Activated naive CD8-positive, alpha-beta T cell (primary cell): ENCODE measurements around the gene FLII.
"Not testable (repeated sequence)": the region's sequence is repeated elsewhere in the genome, so short reads cannot be mapped to it uniquely, and the experiment has no call there.

Source experiments
- H3K27ac Mint-ChIP-seq: one replicate; pipeline ENCODE4 v1.8.0; 2021; ENCODE audit warnings: mixed read lengths
- H3K27me3 Mint-ChIP-seq: one replicate; pipeline ENCODE4 v1.8.0; 2021; ENCODE audit warnings: mixed read lengths
- H3K36me3 Mint-ChIP-seq: one replicate; pipeline ENCODE4 v1.8.0; 2021; ENCODE audit warnings: mixed read lengths
- H3K4me1 Mint-ChIP-seq: one replicate; pipeline ENCODE4 v1.8.0; 2021; ENCODE audit warnings: low read depth, mixed read lengths
- H3K4me3 Mint-ChIP-seq: one replicate; pipeline ENCODE4 v1.8.0; 2021; ENCODE audit warnings: mild to moderate bottlenecking, mixed read lengths
- H3K9me3 Mint-ChIP-seq: one replicate; pipeline ENCODE4 v1.8.0; 2021; ENCODE audit warnings: low read depth, mixed read lengths

Gene FLII

GRCh38 chr17:18258356-18259038 lies at the start of gene FLII:
FLII (minus strand) TSS chr17:18258738; CDS start chr17:18258690, 48 bp downstream.
- Mint-ChIP-seq H3K4me3 (peak within 1 kb of the TSS; percentile 98), H3K4me1 (peaks cover 41% of the 10 kb centered on the region)

GRCh38 chr17:18303206-18303605 lies 44.7 kb upstream of the FLII start:
- not testable (repeated sequence) for H3K36me3 Mint-ChIP-seq, H3K4me1 Mint-ChIP-seq, H3K9me3 Mint-ChIP-seq, H3K4me3 Mint-ChIP-seq, H3K27me3 Mint-ChIP-seq, H3K27ac Mint-ChIP-seq

More at GRCh38 chr17:18258356-18259038, at the start of gene FLII:
- H3K27me3 Mint-ChIP-seq, result no peaks in the 10 kb centered on the region
- peak within 1 kb of the TSS; percentile 93 for H3K27ac Mint-ChIP-seq
- no peaks in the 10 kb centered on the region for H3K9me3 Mint-ChIP-seq
- no peaks in the 10 kb centered on the region for H3K36me3 Mint-ChIP-seq

GRCh38 chr17:18300725-18301480 lies 42.4 kb upstream of the FLII start:
- H3K27me3 Mint-ChIP-seq, result no peaks in the 10 kb centered on the region
- no peak overlapping the region for H3K4me3 Mint-ChIP-seq
- no peaks in the 10 kb centered on the region for H3K4me1 Mint-ChIP-seq
- H3K27ac Mint-ChIP-seq, result no peak overlapping the region
- H3K9me3 Mint-ChIP-seq, result no peaks in the 10 kb centered on the region
- H3K36me3 Mint-ChIP-seq, result peaks cover 8% of the 10 kb centered on the region

GRCh38 chr17:18298061-18298460 lies 39.5 kb upstream of the FLII start:
- H3K36me3 Mint-ChIP-seq, result peaks cover 11% of the 10 kb centered on the region
- H3K9me3 Mint-ChIP-seq, H3K27ac Mint-ChIP-seq, H3K4me1 Mint-ChIP-seq, H3K27me3 Mint-ChIP-seq, H3K4me3 Mint-ChIP-seq: not testable (repeated sequence)

GRCh38 chr17:18291718-18292540 lies 33.4 kb upstream of the FLII start:
- no peak overlapping the region for H3K27ac Mint-ChIP-seq
- no peaks in the 10 kb centered on the region for H3K4me1 Mint-ChIP-seq
- H3K36me3 Mint-ChIP-seq, result peaks cover 3% of the 10 kb centered on the region
- H3K27me3 Mint-ChIP-seq, result no peaks in the 10 kb centered on the region
- no peaks in the 10 kb centered on the region for H3K9me3 Mint-ChIP-seq
- H3K4me3 Mint-ChIP-seq, result no peak overlapping the region

GRCh38 chr17:18285296-18285695 lies 26.8 kb upstream of the FLII start:
- no peak overlapping the region for H3K27ac Mint-ChIP-seq
- H3K36me3 Mint-ChIP-seq, result peaks cover 3% of the 10 kb centered on the region
- H3K4me3 Mint-ChIP-seq, result no peak overlapping the region
- no peaks in the 10 kb centered on the region for H3K4me1 Mint-ChIP-seq
- H3K27me3 Mint-ChIP-seq, result no peaks in the 10 kb centered on the region
- no peaks in the 10 kb centered on the region for H3K9me3 Mint-ChIP-seq

GRCh38 chr17:18281788-18282187 lies 23.2 kb upstream of the FLII start:
- no peaks in the 10 kb centered on the region for H3K4me1 Mint-ChIP-seq
- H3K4me3 Mint-ChIP-seq, result no peak overlapping the region
- no peak overlapping the region for H3K27ac Mint-ChIP-seq
- H3K9me3 Mint-ChIP-seq, result no peaks in the 10 kb centered on the region
- H3K27me3 Mint-ChIP-seq, result no peaks in the 10 kb centered on the region
- H3K36me3 Mint-ChIP-seq, result peaks cover 3% of the 10 kb centered on the region

GRCh38 chr17:18280766-18281371 lies 22.3 kb upstream of the FLII start:
- no peaks in the 10 kb centered on the region for H3K9me3 Mint-ChIP-seq

GRCh38 chr17:18280249-18280648 lies 21.7 kb upstream of the FLII start:
- no peaks in the 10 kb centered on the region for H3K9me3 Mint-ChIP-seq
- H3K36me3 Mint-ChIP-seq, result peaks cover 3% of the 10 kb centered on the region
- no peak overlapping the region for H3K27ac Mint-ChIP-seq
- H3K27me3 Mint-ChIP-seq, result no peaks in the 10 kb centered on the region
- H3K4me1 Mint-ChIP-seq, result no peaks in the 10 kb centered on the region
- H3K4me3 Mint-ChIP-seq, result no peak overlapping the region

More at GRCh38 chr17:18280766-18281371, 22.3 kb upstream of the FLII start:
- Mint-ChIP-seq H3K36me3 (peaks cover 3% of the 10 kb centered on the region), H3K27ac (no peak overlapping the region), H3K27me3 (no peaks in the 10 kb centered on the region), H3K4me3 (no peak overlapping the region), H3K4me1 (no peaks in the 10 kb centered on the region)

- peaks cover 3% of the 10 kb centered on the region for H3K36me3 Mint-ChIP-seq
These were observed 20.3 kb upstream of the FLII start for GRCh38 chr17:18278867-18279266.

GRCh38 chr17:18277076-18277475 lies 18.5 kb upstream of the FLII start:
- H3K9me3 Mint-ChIP-seq, result no peaks in the 10 kb centered on the region

More at GRCh38 chr17:18278867-18279266, 20.3 kb upstream of the FLII start:
- H3K27ac Mint-ChIP-seq, result no peak overlapping the region
- H3K27me3 Mint-ChIP-seq, result no peaks in the 10 kb centered on the region
- H3K9me3 Mint-ChIP-seq, result no peaks in the 10 kb centered on the region
- no peaks in the 10 kb centered on the region for H3K4me1 Mint-ChIP-seq
- no peak overlapping the region for H3K4me3 Mint-ChIP-seq

GRCh38 chr17:18270046-18270931 lies 11.8 kb upstream of the FLII start:
- H3K27me3 Mint-ChIP-seq, result no peaks in the 10 kb centered on the region
- H3K4me3 Mint-ChIP-seq, result no peak overlapping the region
- no peaks in the 10 kb centered on the region for H3K9me3 Mint-ChIP-seq
- H3K4me1 Mint-ChIP-seq, result no peaks in the 10 kb centered on the region
- H3K27ac Mint-ChIP-seq, result no peak overlapping the region
- no peaks in the 10 kb centered on the region for H3K36me3 Mint-ChIP-seq

More at GRCh38 chr17:18277076-18277475, 18.5 kb upstream of the FLII start:
- H3K27me3 Mint-ChIP-seq, result no peaks in the 10 kb centered on the region
- no peak overlapping the region for H3K27ac Mint-ChIP-seq
- no peaks in the 10 kb centered on the region for H3K36me3 Mint-ChIP-seq
- no peaks in the 10 kb centered on the region for H3K4me1 Mint-ChIP-seq
- H3K4me3 Mint-ChIP-seq, result no peak overlapping the region

GRCh38 chr17:18267927-18268711 lies 9.6 kb upstream of the FLII start:
- Mint-ChIP-seq H3K27ac (no peak overlapping the region), H3K4me1 (peaks cover 2% of the 10 kb centered on the region), H3K36me3 (no peaks in the 10 kb centered on the region), H3K27me3 (no peaks in the 10 kb centered on the region), H3K9me3 (no peaks in the 10 kb centered on the region), H3K4me3 (no peak overlapping the region)
